Choroid plexus epithelial cell (primary cell): ENCODE results near the gene TMEM254.
"Not testable (repeated sequence)": the region's sequence is repeated elsewhere in the genome, so short reads cannot be mapped to it uniquely, and the experiment has no call there.

Experiments used
- DNase-seq: peaks from one replicate; pipeline ENCODE4 v3.0.0-alpha.2; 2010; ENCODE audit warnings: low read depth
- H3K4me3 ChIP-seq: 2 replicates; pipeline ENCODE4 v1.5.1; 2011; ENCODE audit warnings: low read depth, mild to moderate bottlenecking, control low read depth, low read length, moderate library complexity
- TF ChIP-seq, protein P1 (sequence below): conservative IDR thresholded peaks from 2 replicates; pipeline ENCODE4 v1.5.1; 2011; ENCODE audit warnings: low read depth, mild to moderate bottlenecking, control low read depth, inconsistent platforms, low read length, moderate library complexity

Gene TMEM254

DNA sequence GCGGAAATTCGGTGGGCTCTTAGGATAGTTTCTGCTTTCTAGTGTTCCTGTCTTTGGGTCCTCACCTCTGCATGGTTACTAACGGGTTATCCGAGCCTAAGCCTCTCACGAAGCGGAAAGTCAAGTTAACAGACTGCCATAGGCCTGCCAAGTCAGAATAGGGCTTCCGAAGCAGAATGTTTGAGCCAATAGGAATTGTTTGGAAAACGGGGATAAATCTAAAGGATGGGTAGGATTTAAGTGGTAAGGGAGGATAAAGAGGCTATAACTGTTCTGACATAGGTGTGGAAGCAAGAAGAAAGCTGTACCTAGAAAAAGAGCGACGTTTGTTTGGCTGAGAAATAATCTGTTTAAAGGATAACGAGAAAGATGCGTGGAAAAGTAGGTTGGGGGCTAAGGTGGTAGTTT, 851 bp downstream of the TMEM254 start:
- H3K4me3 ChIP-seq: peak overlapping the region; percentile 64
- TF ChIP-seq, protein P1, sequence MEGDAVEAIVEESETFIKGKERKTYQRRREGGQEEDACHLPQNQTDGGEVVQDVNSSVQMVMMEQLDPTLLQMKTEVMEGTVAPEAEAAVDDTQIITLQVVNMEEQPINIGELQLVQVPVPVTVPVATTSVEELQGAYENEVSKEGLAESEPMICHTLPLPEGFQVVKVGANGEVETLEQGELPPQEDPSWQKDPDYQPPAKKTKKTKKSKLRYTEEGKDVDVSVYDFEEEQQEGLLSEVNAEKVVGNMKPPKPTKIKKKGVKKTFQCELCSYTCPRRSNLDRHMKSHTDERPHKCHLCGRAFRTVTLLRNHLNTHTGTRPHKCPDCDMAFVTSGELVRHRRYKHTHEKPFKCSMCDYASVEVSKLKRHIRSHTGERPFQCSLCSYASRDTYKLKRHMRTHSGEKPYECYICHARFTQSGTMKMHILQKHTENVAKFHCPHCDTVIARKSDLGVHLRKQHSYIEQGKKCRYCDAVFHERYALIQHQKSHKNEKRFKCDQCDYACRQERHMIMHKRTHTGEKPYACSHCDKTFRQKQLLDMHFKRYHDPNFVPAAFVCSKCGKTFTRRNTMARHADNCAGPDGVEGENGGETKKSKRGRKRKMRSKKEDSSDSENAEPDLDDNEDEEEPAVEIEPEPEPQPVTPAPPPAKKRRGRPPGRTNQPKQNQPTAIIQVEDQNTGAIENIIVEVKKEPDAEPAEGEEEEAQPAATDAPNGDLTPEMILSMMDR: no peak
- DNase-seq: no peak

DNA sequence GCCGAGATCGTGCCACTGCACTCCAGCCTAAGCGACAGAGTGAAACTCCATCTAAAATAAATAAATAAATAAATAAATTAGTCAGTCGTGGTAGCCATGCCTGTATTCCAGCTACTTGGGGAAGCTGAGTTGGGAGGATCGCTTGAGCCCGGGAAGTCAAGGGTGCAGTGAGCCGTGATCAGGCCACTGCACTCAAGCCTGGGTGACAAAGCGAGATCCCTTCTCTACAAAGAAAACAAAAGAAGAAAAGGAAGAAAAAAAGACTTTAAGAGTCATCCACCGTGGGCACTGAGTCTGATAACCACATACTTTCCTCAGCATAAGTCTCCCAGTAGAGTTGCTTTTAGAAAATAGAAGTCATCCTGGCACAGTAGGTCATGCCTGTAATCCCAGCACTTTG, 2.6 kb downstream of the TMEM254 start:
- TF ChIP-seq, protein P1: no peak
- H3K4me3 ChIP-seq: no peak overlapping the region
- DNase-seq: no peak

DNA sequence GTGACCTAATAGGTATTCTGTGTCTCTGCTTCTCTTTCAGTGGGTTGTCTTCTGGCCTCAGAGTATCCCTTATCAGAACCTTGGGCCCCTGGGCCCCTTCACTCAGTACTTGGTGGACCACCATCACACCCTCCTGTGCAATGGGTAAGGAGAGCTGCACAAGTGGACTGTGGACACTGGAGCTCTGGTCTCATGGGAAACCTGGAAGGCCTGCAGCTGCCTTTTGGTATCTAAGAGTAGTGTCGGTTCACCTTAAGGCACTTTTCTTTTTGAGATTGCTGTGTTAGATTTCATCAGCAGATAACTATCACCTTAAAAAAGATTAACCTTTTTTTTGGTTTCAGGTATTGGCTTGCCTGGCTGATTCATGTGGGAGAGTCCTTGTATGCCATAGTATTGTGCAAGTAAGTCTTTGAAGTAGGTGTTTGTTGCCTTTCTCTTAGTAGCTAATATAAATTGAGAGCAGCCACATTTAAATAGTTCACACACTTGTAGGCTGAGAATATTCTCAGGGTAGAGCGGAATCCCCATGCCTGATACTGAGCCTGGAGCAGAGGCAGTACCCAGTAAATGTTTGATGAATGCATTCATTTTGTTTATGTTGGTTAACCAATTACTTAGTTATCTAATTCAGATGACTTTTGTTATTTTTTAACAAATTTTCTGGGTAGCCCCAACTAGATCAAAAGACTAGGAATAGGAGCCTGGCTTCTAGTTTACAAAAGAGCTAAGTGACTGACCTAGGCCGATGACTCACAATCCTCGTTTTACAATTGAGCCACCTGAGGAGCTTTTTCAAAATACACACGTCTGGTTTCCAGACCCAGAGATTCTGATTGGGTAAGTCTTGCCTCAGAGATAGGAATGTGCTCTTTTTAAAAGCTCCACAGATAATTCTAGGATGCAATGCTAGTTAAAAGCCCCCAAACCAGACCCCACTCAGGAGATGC, 3.6 kb downstream of the TMEM254 start:
- DNase-seq: peak; percentile 70
- TF ChIP-seq, protein P1: no peak
- no peak overlapping the region for H3K4me3 ChIP-seq

DNA sequence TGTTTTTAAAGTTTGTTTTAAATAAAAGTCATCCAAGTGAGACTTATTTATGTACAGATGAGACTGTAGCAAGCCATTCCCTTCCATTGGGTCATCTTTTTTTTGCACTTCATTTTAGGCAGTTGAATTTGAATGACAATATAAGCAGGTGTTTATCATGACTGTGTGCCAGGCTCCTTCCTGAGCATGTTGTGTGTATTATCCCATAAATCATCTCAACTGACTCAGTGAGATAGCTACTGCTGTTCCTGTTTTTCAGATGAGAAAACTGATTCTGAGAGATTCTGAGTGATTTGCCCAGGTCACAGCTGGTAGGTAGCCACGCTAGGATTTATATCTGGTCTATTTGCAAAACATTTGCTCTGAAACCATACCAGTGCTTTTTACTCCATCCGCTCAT, 11.7 kb downstream of the TMEM254 start:
- H3K4me3 ChIP-seq: no peak overlapping the region
- no peak for DNase-seq

DNA sequence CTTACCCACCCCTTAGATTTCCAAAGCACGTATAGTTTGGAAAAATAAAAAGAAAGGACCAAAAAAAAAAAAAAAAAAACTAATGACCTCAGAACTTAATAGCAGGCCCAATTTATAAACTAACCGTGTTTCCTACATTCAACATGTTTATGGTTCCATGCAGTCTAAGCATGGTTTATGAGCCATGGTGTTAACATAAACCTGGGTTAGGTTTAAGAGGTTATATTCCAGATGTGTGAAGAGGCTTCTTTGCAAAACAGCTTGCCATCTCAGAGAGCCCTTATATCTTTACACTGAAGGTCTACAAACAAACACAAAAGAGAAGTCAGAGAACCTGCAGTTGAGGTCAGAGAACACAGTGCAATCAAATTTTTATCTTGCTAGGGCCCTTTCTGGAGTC, 15.8 kb downstream of the TMEM254 start:
- H3K4me3 ChIP-seq: no peak overlapping the region
- no peak for DNase-seq
- TF ChIP-seq, protein P1: no peak

More for the DNA sequence above, 11.7 kb downstream of the TMEM254 start:
- TF ChIP-seq, protein P1: no peak

DNA sequence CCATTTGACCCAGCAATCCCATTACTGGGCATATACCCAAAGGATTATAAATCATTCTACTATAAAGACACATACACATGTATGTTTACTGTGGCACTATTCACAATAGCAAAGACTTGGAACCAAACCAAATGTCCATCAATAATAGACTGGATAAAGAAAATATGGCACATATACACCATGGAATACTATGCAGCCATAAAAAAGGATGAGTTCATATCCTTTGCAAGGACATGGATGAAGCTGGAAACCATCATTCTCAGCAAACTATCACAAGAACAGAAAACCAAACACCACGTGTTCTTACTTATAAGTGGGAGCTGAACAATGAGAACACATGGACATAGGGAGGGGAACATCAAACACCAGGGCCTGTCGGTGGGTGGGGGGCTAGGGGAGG, 19.8 kb downstream of the TMEM254 start:
- not testable (repeated sequence) for DNase-seq, H3K4me3 ChIP-seq

DNA sequence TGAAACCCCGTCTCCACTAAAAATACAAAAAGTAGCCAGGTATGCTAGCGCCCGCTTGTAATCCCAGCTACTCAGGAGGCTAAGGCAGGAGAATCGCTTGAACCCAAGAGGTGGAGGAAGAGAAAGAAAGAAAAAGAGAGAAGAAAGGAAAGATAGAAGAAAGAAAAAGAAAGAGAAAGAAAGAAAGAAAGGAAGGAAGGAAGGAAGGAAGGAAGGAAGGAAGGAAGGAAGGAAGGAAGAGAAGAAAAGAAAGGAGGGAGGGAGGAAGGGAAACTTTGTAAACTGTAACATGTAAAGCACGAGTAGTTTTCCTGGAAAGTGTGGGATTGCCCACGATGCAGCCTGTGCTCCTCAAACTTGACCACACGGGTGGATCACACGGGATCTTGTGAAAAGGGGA, 20.8 kb downstream of the TMEM254 start:
- not testable (repeated sequence) for H3K4me3 ChIP-seq, DNase-seq

DNA sequence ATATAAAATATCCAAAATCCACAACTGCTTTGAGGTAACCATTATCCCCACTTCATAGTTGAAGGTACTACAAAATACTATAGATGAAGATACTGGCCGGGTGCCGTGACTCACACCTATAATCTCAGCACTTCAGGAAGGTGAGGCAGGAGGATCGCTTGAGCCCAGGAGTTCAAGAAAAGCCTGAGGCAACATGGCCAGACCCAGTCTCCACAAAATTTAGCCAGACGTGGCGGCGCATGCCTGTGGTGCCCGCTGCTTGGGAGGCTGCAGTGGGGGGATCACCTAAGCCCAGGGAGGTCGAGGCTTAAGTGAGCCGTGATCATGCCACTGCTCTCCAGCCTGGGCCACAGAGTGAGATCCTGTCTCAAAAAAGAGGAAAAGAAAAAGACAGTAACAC, 21.7 kb downstream of the TMEM254 start:
- DNase-seq: no peak
- TF ChIP-seq, protein P1: no peak
- no peak overlapping the region for H3K4me3 ChIP-seq
